Neural progenitor cell (in vitro differentiated cells): ENCODE data around the gene KMT2C. TPM values are rescaled to one million over a fixed set of nuclear protein-coding genes. Genes with fewer than 3 reads are reported as not detected.
"Not testable (repeated sequence)": the region's sequence is repeated elsewhere in the genome, so short reads cannot be mapped to it uniquely, and the experiment has no call there.

Source experiments
- DNase-seq: peaks from one replicate; pipeline ENCODE4 v3.0.0-alpha.2; 2016; ENCODE audit warnings: low spot score
- H2AFZ ChIP-seq: fragments of 200-600 bp; sonication (generic); replicated peaks from 2 replicates; pipeline ENCODE4 v1.6.1; 2016; ENCODE audit warnings: antibody characterized with exemption
- H3F3A ChIP-seq: fragments of 200-600 bp; sonication (generic); 2 replicates; pipeline ENCODE4 v1.6.1; 2016; ENCODE audit warnings: antibody characterized with exemption, low read depth
- H3K27ac ChIP-seq: fragments of 200-600 bp; sonication (generic); 2 replicates; pipeline ENCODE4 v1.5.1; 2016; ENCODE audit warnings: mild to moderate bottlenecking
- H3K27me3 ChIP-seq: fragments of 200-600 bp; sonication (generic); 2 replicates; pipeline ENCODE4 v1.6.1; 2016; ENCODE audit warnings: mild to moderate bottlenecking, moderate library complexity
- H3K36me3 ChIP-seq: fragments of 200-600 bp; sonication (generic); 2 replicates; pipeline ENCODE4 v1.5.1; 2016
- H3K4me1 ChIP-seq: fragments of 200-600 bp; sonication (generic); 2 replicates; pipeline ENCODE4 v1.6.1; 2016; ENCODE audit warnings: mixed run types
- H3K4me2 ChIP-seq: fragments of 200-600 bp; sonication (generic); 2 replicates; pipeline ENCODE4 v1.6.1; 2016
- H3K4me3 ChIP-seq: fragments of 200-600 bp; sonication (generic); 2 replicates; pipeline ENCODE4 v1.5.1; 2016
- H3K79me2 ChIP-seq: fragments of 200-600 bp; sonication (generic); 2 replicates; pipeline ENCODE4 v1.6.1; 2016; ENCODE audit warnings: low read depth
- H3K9ac ChIP-seq: fragments of 200-600 bp; sonication (generic); 2 replicates; pipeline ENCODE4 v1.6.1; 2016
- H3K9me3 ChIP-seq: fragments of 200-600 bp; sonication (generic); 2 replicates; pipeline ENCODE4 v1.5.1; 2016; ENCODE audit warnings: low read depth
- H4K20me1 ChIP-seq: fragments of 200-600 bp; sonication (generic); 2 replicates; pipeline ENCODE4 v1.6.1; 2016; ENCODE audit warnings: low read depth
- H3K27ac Mint-ChIP-seq: 3 replicates; pipeline ENCODE4 v1.8.0; 2021; ENCODE audit warnings: mixed read lengths
- H3K27me3 Mint-ChIP-seq: 2 replicates; pipeline ENCODE4 v1.8.0; 2022; ENCODE audit warnings: low read depth, mild to moderate bottlenecking, inconsistent platforms, moderate library complexity, mixed read lengths; ENCODE audit not compliant: insufficient read depth
- H3K36me3 Mint-ChIP-seq: 3 replicates; pipeline ENCODE4 v1.8.0; 2021; ENCODE audit warnings: mixed read lengths
- H3K4me1 Mint-ChIP-seq: 3 replicates; pipeline ENCODE4 v1.8.0; 2021; ENCODE audit warnings: mixed read lengths
- H3K4me3 Mint-ChIP-seq: 3 replicates; pipeline ENCODE4 v1.8.0; 2021; ENCODE audit warnings: mild to moderate bottlenecking, moderate library complexity, mixed read lengths
- H3K9me3 Mint-ChIP-seq: 3 replicates; pipeline ENCODE4 v1.8.0; 2020; ENCODE audit warnings: mixed read lengths
- EZH2 ChIP-seq: fragments of 200-600 bp; sonication (generic); IDR thresholded peaks from 2 replicates; pipeline ENCODE4 v1.6.1; 2017; ENCODE audit warnings: antibody characterized with exemption, mild to moderate bottlenecking, moderate library complexity
- EZH2phosphoT487 ChIP-seq: fragments of 200-600 bp; sonication (generic); IDR thresholded peaks from 2 replicates; pipeline ENCODE4 v1.6.1; 2017; ENCODE audit warnings: antibody characterized with exemption
- total RNA-seq: library from RNA; depleted of rRNA; stranded (reverse); fragments of >200 nt; gene quantifications from 2 replicates; pipeline ENCODE4 v1.2.3, GENCODE V29; 2015; ENCODE audit warnings: low replicate concordance
- TF ChIP-seq, protein P1 (sequence below): fragments of 200-600 bp; sonication (generic); IDR thresholded peaks from 2 replicates; pipeline ENCODE4 v1.5.1; 2017; ENCODE audit warnings: antibody characterized with exemption, mild to moderate bottlenecking

The KMT2C gene
- total RNA-seq, 1 donor from 2014 or later, result 26.4 TPM

DNA sequence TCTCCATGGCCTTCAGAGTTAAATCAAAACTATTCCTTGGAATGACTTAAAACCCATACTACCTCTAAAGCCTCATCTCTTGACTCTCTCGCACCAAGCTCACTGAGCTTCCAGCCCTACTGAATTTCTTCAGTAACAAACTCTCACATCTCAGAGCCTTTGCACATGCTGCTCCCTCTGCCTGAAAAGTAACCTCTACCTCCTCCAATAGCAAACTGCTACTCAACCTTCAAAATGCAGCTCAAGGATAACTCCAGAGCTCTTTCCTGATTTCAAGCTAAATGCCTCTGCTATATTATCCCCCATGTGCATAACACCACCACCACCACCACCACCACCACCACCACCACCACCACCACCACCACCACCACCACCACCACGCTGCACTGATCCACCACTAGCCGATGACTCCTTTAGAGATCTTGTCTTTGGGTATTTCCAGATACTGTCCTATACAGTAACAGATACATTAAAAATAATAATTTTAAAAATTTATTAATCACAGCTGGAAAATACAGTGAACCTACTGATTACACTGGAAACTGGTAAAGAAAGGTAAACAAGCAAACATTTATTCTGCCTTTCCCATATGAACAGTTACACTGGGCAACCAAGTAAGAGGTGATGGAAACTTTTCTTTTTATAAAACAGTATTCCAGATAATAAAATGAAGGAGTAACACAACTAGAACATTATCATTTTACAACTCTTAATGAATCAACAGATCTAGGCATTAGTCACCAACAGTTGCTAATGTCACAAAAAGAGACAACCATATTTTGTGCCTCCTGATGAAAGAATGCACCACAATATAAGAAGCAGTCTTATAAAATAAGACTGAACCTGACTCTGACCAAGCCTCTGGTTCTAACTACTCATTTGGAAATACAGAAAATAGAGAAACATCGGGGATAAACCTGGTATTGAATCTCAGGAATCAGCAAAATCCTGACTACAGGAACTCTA, 51.3 kb downstream of the KMT2C start:
- H3K79me2 ChIP-seq, result peaks cover 95% of the 10 kb centered on the region
- not testable (repeated sequence) for DNase-seq, H3K36me3 Mint-ChIP-seq, H3K4me3 ChIP-seq, H3K27ac Mint-ChIP-seq, H3K4me3 Mint-ChIP-seq, H3K27ac ChIP-seq, H3K9ac ChIP-seq, H3K9me3 ChIP-seq, H3K36me3 ChIP-seq, H3K4me2 ChIP-seq, H3F3A ChIP-seq, H3K27me3 Mint-ChIP-seq, H3K27me3 ChIP-seq, H3K4me1 Mint-ChIP-seq, H2AFZ ChIP-seq
- H3K9me3 Mint-ChIP-seq, result peaks cover 29% of the 10 kb centered on the region
- peaks cover 24% of the 10 kb centered on the region for H4K20me1 ChIP-seq
- H3K4me1 ChIP-seq, result peaks cover 11% of the 10 kb centered on the region

DNA sequence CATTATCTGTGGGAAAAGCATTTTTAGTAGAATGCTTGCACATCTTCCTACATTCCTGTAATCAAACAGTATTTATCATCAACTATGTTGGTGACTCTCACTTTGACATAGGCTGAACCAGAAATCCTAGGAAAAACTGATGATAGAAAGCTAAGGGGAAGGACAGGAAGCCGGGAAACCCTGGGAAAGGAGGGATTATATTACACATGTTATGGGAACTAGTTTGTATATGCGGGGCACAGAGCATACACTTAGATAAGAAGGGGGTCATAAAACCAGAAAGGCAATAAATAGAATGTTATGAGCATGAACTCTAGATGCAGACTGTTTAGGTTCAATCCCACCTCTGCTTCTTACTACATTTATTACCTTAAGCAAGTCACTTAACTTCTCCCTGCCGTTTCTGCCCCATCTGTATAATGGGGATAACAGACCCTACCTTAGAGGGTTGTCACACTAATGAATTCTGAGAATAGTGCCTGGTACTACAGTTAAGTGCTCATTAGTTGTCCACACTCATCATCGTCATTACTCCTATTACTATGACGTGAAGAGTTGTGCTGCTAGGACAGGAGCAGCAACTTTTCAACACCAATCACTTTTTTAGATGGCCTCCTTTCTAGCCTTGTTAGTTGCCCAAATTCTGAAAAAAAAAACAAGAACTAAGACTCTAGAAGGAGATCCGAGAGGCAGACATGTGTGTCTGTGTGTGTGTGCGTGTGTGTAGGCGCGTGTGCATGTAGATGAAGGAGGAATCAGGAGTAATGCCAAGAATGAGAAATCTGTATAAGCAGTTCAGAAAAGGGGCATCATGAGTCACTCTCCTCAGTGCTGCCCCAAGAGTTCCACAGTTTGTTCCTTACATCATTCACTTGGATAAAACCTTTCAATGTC, 52.2 kb downstream of the KMT2C start:
- TF ChIP-seq EZH2 (no peak), EZH2phosphoT487 (no peak)
- TF ChIP-seq, protein P1, sequence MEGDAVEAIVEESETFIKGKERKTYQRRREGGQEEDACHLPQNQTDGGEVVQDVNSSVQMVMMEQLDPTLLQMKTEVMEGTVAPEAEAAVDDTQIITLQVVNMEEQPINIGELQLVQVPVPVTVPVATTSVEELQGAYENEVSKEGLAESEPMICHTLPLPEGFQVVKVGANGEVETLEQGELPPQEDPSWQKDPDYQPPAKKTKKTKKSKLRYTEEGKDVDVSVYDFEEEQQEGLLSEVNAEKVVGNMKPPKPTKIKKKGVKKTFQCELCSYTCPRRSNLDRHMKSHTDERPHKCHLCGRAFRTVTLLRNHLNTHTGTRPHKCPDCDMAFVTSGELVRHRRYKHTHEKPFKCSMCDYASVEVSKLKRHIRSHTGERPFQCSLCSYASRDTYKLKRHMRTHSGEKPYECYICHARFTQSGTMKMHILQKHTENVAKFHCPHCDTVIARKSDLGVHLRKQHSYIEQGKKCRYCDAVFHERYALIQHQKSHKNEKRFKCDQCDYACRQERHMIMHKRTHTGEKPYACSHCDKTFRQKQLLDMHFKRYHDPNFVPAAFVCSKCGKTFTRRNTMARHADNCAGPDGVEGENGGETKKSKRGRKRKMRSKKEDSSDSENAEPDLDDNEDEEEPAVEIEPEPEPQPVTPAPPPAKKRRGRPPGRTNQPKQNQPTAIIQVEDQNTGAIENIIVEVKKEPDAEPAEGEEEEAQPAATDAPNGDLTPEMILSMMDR, result no peak
- H2AFZ ChIP-seq, result no peak overlapping the region
- Mint-ChIP-seq H3K4me1 (no peaks in the 10 kb centered on the region), H3K27me3 (peaks cover 7% of the 10 kb centered on the region), H3K9me3 (peaks cover 35% of the 10 kb centered on the region), H3K4me3 (no peak overlapping the region), H3K36me3 (peaks cover 14% of the 10 kb centered on the region), H3K27ac (no peak overlapping the region)
- no peaks in the 10 kb centered on the region for H3F3A ChIP-seq
- no peak overlapping the region for H3K4me3 ChIP-seq
- peaks cover 11% of the 10 kb centered on the region for H3K4me1 ChIP-seq
- no peaks in the 10 kb centered on the region for H3K36me3 ChIP-seq
- H4K20me1 ChIP-seq, result peaks cover 22% of the 10 kb centered on the region
- no peak overlapping the region for H3K4me2 ChIP-seq
- no peak overlapping the region for H3K27ac ChIP-seq
- peaks cover 95% of the 10 kb centered on the region for H3K79me2 ChIP-seq
- H3K9ac ChIP-seq, result no peak overlapping the region
- H3K9me3 ChIP-seq, result peaks cover 4% of the 10 kb centered on the region
- no peaks in the 10 kb centered on the region for H3K27me3 ChIP-seq
- DNase-seq, result no peak

DNA sequence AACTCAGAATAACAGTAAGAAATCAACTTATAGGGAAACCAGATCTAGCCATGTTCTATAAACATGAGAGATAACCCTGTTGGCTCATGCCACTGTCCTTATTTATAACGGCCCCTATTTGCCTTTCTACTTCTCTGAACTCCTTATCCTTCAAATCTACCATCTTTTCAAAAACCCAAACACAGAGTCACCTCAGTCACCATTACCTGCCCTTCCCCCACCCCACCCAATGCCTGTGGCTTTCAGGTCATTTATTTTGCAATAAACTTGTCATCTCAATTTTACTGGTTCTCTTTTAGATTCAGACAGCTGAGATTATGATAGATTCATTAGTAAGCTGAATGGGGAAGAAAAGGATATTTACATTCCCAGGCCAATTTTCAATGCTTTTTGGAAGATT, 53.6 kb downstream of the KMT2C start:
- H3K4me3 ChIP-seq, result no peak overlapping the region
- peaks cover 95% of the 10 kb centered on the region for H3K79me2 ChIP-seq
- peaks cover 8% of the 10 kb centered on the region for H3K9me3 ChIP-seq
- H3K36me3 ChIP-seq, result no peaks in the 10 kb centered on the region
- Mint-ChIP-seq H3K9me3 (peaks cover 39% of the 10 kb centered on the region), H3K4me1 (no peaks in the 10 kb centered on the region), H3K27ac (no peak overlapping the region), H3K36me3 (peaks cover 21% of the 10 kb centered on the region), H3K4me3 (no peak overlapping the region), H3K27me3 (peaks cover 7% of the 10 kb centered on the region)
- H4K20me1 ChIP-seq, result peaks cover 20% of the 10 kb centered on the region
- no peak for DNase-seq
- H3K27ac ChIP-seq, result no peak overlapping the region
- H2AFZ ChIP-seq, result no peak overlapping the region
- no peak overlapping the region for H3K4me2 ChIP-seq
- no peaks in the 10 kb centered on the region for H3K27me3 ChIP-seq
- no peaks in the 10 kb centered on the region for H3F3A ChIP-seq
- H3K4me1 ChIP-seq, result peaks cover 11% of the 10 kb centered on the region
- TF ChIP-seq EZH2, result no peak
- TF ChIP-seq, protein P1, result no peak
- no peak for TF ChIP-seq EZH2phosphoT487
- H3K9ac ChIP-seq, result no peak overlapping the region

DNA sequence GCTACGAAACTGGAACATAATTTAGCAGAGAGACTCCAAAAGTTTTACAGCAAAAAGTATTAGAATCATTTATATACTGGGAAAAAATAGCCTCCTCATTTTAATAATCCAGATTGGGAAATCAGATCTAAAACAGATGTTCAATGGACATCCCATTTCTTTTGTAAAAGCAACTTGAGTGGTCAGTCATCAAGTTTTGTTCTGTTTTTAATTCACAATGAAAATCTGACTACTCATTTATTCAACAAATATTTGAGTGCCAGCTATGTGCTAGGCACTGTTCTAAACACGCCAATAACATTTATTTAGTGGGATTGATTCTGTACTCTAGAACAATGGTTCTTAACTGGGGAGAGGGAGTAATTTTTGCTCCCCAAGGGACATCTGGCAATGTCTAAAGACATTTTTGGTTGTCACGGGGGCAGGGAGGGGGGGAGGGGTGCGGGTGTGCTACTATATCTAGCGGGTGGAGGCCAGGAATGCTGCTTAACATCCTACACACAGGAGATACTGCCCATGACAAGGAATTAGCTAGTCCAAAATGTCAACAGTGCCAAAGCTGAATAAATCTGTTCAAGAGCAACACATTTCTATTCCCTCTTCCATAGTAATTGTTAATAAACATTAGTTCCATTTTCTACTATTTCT, 54.7 kb downstream of the KMT2C start:
- H3K27me3 ChIP-seq, H2AFZ ChIP-seq, H3K36me3 ChIP-seq, H3K27ac ChIP-seq, H3K27me3 Mint-ChIP-seq, H3K4me3 ChIP-seq, H3K27ac Mint-ChIP-seq, H3K4me3 Mint-ChIP-seq, H3K4me1 Mint-ChIP-seq, H3K9me3 ChIP-seq, H3K4me2 ChIP-seq, DNase-seq, H3K9ac ChIP-seq, H3F3A ChIP-seq: not testable (repeated sequence)
- peaks cover 11% of the 10 kb centered on the region for H3K4me1 ChIP-seq
- peaks cover 15% of the 10 kb centered on the region for H4K20me1 ChIP-seq
- peaks cover 42% of the 10 kb centered on the region for H3K9me3 Mint-ChIP-seq
- peaks cover 95% of the 10 kb centered on the region for H3K79me2 ChIP-seq
- peaks cover 26% of the 10 kb centered on the region for H3K36me3 Mint-ChIP-seq

DNA sequence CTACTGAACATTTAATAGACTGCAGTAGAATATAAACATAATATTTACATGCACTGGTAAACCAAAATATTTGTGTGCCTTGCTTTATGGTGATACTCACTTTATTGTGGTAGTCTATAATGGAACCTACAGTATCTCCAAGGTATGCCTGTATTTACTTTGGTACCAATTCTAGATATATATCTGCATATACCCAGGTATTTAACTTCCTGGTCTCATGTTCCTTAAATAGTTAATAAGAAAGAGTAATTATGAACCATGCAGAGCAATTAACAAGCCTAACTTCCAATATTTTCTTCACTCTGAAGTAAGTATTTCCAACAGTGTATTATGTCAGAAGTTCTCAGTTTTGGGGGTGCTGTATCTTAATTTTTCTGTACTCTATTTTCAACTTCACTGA, 57.3 kb downstream of the KMT2C start:
- H3K4me1 ChIP-seq, result peaks cover 11% of the 10 kb centered on the region
- H3K27ac Mint-ChIP-seq, H2AFZ ChIP-seq: not testable (repeated sequence)

More for the DNA sequence above, 57.3 kb downstream of the KMT2C start:
- peaks cover 14% of the 10 kb centered on the region for H4K20me1 ChIP-seq
- DNase-seq, H3K4me3 ChIP-seq, H3F3A ChIP-seq, H3K4me2 ChIP-seq, H3K27me3 ChIP-seq, H3K9ac ChIP-seq, H3K4me3 Mint-ChIP-seq, H3K4me1 Mint-ChIP-seq, H3K36me3 ChIP-seq, H3K27ac ChIP-seq, H3K27me3 Mint-ChIP-seq, H3K9me3 ChIP-seq: not testable (repeated sequence)
- H3K36me3 Mint-ChIP-seq, result peaks cover 25% of the 10 kb centered on the region
- H3K9me3 Mint-ChIP-seq, result peaks cover 49% of the 10 kb centered on the region
- H3K79me2 ChIP-seq, result peaks cover 98% of the 10 kb centered on the region
